ENCODE data around the gene C9orf78.

GRCh38 chr9:129811967-129812363 lies 23.1 kb downstream of the C9orf78 start:
- TF ChIP-seq CTCF (optimal IDR thresholded peaks at IDR 0.05 in 1 of 3, IDR thresholded peaks at IDR 0.05 in 1 of 3, conservative IDR thresholded peaks at IDR 0.05 in 1 of 3; ENCODE audit: extremely low read depth in 1 of 3, insufficient read depth in 2 of 3, low read length in 3 of 3) = no peak
- no peak for TF ChIP-seq EZH2 (IDR thresholded peaks at IDR 0.05; ENCODE audit: low read length)
